ENCODE measurements around the gene FAM163B. TPM values are rescaled to one million over a fixed set of nuclear protein-coding genes. Genes with fewer than 3 reads are reported as not detected.

FAM163B gene
- total RNA-seq, 1 experiment from 2014 or later, result 2.0 TPM

GRCh38 chr9:133533857-133534256 lies 75.3 kb downstream of the FAM163B start (continued):
- TF ChIP-seq, protein P1, sequence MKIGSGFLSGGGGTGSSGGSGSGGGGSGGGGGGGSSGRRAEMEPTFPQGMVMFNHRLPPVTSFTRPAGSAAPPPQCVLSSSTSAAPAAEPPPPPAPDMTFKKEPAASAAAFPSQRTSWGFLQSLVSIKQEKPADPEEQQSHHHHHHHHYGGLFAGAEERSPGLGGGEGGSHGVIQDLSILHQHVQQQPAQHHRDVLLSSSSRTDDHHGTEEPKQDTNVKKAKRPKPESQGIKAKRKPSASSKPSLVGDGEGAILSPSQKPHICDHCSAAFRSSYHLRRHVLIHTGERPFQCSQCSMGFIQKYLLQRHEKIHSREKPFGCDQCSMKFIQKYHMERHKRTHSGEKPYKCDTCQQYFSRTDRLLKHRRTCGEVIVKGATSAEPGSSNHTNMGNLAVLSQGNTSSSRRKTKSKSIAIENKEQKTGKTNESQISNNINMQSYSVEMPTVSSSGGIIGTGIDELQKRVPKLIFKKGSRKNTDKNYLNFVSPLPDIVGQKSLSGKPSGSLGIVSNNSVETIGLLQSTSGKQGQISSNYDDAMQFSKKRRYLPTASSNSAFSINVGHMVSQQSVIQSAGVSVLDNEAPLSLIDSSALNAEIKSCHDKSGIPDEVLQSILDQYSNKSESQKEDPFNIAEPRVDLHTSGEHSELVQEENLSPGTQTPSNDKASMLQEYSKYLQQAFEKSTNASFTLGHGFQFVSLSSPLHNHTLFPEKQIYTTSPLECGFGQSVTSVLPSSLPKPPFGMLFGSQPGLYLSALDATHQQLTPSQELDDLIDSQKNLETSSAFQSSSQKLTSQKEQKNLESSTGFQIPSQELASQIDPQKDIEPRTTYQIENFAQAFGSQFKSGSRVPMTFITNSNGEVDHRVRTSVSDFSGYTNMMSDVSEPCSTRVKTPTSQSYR (CRISPR knock-in tag; IDR thresholded peaks at IDR 0.05), result no peak
- no peak for TF ChIP-seq NR2C2 (CRISPR knock-in tag; IDR thresholded peaks at IDR 0.05)
- no peak for TF ChIP-seq PRRX2 (CRISPR knock-in tag; IDR thresholded peaks at IDR 0.05)
- TF ChIP-seq ELF4 (CRISPR knock-in tag; IDR thresholded peaks at IDR 0.05; ENCODE audit: low read depth), result no peak
- no peak for TF ChIP-seq ZNF121 (CRISPR knock-in tag; IDR thresholded peaks at IDR 0.05)
- no peak for TF ChIP-seq ERG (CRISPR knock-in tag; IDR thresholded peaks at IDR 0.05)
- TF ChIP-seq, protein P2, sequence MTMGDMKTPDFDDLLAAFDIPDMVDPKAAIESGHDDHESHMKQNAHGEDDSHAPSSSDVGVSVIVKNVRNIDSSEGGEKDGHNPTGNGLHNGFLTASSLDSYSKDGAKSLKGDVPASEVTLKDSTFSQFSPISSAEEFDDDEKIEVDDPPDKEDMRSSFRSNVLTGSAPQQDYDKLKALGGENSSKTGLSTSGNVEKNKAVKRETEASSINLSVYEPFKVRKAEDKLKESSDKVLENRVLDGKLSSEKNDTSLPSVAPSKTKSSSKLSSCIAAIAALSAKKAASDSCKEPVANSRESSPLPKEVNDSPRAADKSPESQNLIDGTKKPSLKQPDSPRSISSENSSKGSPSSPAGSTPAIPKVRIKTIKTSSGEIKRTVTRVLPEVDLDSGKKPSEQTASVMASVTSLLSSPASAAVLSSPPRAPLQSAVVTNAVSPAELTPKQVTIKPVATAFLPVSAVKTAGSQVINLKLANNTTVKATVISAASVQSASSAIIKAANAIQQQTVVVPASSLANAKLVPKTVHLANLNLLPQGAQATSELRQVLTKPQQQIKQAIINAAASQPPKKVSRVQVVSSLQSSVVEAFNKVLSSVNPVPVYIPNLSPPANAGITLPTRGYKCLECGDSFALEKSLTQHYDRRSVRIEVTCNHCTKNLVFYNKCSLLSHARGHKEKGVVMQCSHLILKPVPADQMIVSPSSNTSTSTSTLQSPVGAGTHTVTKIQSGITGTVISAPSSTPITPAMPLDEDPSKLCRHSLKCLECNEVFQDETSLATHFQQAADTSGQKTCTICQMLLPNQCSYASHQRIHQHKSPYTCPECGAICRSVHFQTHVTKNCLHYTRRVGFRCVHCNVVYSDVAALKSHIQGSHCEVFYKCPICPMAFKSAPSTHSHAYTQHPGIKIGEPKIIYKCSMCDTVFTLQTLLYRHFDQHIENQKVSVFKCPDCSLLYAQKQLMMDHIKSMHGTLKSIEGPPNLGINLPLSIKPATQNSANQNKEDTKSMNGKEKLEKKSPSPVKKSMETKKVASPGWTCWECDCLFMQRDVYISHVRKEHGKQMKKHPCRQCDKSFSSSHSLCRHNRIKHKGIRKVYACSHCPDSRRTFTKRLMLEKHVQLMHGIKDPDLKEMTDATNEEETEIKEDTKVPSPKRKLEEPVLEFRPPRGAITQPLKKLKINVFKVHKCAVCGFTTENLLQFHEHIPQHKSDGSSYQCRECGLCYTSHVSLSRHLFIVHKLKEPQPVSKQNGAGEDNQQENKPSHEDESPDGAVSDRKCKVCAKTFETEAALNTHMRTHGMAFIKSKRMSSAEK (CRISPR knock-in tag; IDR thresholded peaks at IDR 0.05; ENCODE audit: borderline replicate concordance), result no peak
- TF ChIP-seq SOX15 (CRISPR knock-in tag; IDR thresholded peaks at IDR 0.05), result no peak
- no peak for TF ChIP-seq ZNF263 (CRISPR knock-in tag; IDR thresholded peaks at IDR 0.05; ENCODE audit: low read depth)

- Mint-ChIP-seq H3K36me3 (no peaks in the 10 kb centered on the region), H3K27ac (no peak overlapping the region), H3K27me3 (ENCODE audit: low read depth) (peaks cover 25% of the 10 kb centered on the region), H3K4me1 (peaks cover 23% of the 10 kb centered on the region), H3K9me3 (no peaks in the 10 kb centered on the region), H3K4me3 (peak overlapping the region; percentile 20)
- ATAC-seq, result peak; percentile 31
- DNase-seq (ENCODE audit: low spot score), result peak; percentile 89
- ChIA-PET CTCF (interaction anchor here (0.7 to 2.6 kb wide), 11 partner anchors 12 to 210 kb away, joined by 3 to 11 read pairs (median 3); no protein-coding TSS in a partner anchor), POLR2A (no interaction called here)
- TF ChIP-seq ZBTB21 (CRISPR knock-in tag; IDR thresholded peaks at IDR 0.05; ENCODE audit: borderline replicate concordance) (peak; percentile 35; the same call in 1 of the 2 replicates), FOXP1 (CRISPR knock-in tag; IDR thresholded peaks at IDR 0.05; ENCODE audit: borderline replicate concordance) (no peak), ZNF263 (CRISPR knock-in tag; IDR thresholded peaks at IDR 0.05; ENCODE audit: low read depth) (no peak), EMX1 (CRISPR knock-in tag; IDR thresholded peaks at IDR 0.05) (no peak), GTF2I (CRISPR knock-in tag; conservative IDR thresholded peaks at IDR 0.05) (no peak), CDX4 (CRISPR knock-in tag; IDR thresholded peaks at IDR 0.05; ENCODE audit: borderline replicate concordance) (no peak), OVOL2 (CRISPR knock-in tag; IDR thresholded peaks at IDR 0.05; ENCODE audit: borderline replicate concordance) (no peak), NR3C1 (CRISPR knock-in tag; conservative IDR thresholded peaks at IDR 0.05; ENCODE audit: low read depth) (no peak), ZNF423 (CRISPR knock-in tag; IDR thresholded peaks at IDR 0.05) (peak; percentile 44; the same call in 1 of the 2 replicates), TP53 (CRISPR knock-in tag; IDR thresholded peaks at IDR 0.05) (no peak)
- TF ChIP-seq, protein P3, sequence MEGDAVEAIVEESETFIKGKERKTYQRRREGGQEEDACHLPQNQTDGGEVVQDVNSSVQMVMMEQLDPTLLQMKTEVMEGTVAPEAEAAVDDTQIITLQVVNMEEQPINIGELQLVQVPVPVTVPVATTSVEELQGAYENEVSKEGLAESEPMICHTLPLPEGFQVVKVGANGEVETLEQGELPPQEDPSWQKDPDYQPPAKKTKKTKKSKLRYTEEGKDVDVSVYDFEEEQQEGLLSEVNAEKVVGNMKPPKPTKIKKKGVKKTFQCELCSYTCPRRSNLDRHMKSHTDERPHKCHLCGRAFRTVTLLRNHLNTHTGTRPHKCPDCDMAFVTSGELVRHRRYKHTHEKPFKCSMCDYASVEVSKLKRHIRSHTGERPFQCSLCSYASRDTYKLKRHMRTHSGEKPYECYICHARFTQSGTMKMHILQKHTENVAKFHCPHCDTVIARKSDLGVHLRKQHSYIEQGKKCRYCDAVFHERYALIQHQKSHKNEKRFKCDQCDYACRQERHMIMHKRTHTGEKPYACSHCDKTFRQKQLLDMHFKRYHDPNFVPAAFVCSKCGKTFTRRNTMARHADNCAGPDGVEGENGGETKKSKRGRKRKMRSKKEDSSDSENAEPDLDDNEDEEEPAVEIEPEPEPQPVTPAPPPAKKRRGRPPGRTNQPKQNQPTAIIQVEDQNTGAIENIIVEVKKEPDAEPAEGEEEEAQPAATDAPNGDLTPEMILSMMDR (IDR thresholded peaks at IDR 0.05), result peak; percentile 57
- TF ChIP-seq, protein P1 (CRISPR knock-in tag; IDR thresholded peaks at IDR 0.05), result no peak
- TF ChIP-seq, protein P4, sequence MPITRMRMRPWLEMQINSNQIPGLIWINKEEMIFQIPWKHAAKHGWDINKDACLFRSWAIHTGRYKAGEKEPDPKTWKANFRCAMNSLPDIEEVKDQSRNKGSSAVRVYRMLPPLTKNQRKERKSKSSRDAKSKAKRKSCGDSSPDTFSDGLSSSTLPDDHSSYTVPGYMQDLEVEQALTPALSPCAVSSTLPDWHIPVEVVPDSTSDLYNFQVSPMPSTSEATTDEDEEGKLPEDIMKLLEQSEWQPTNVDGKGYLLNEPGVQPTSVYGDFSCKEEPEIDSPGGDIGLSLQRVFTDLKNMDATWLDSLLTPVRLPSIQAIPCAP (CRISPR knock-in tag; IDR thresholded peaks at IDR 0.05), result no peak
Observed at GRCh38 chr9:133532937-133533668, 76.1 kb downstream of the FAM163B start.

Measured in WTC11 (cell line).